ENCODE measurements around the gene EIF4E. TPM values are rescaled to one million over a fixed set of nuclear protein-coding genes. Genes with fewer than 3 reads are reported as not detected.

The EIF4E gene
- total and polyA plus RNA-seq, 7 donors: 37.1 to 94.7 (median 62.5) TPM

DNA sequence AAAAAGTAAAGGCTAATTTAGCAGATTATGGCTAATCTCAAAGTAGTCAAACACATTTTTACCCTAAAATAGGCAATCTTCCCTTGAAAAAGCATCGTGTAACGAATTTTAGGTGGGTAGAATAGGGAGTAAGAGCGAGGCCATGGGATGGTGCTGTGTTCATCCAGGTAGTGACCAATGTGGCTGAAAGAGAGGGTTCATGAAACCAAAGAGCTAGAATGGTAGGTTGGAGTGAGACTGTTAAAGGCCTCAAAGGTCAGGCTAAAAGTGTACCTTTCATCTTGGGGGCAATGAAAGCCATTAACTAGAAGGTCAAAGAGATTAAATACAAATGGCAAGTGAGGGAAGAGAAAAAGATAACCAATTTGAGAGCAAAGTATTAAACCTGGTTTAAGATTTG is 23.6 kb downstream of the EIF4E start:
- ATAC-seq (no peak), DNase-seq (no peak)
- peaks cover 38% of the 10 kb centered on the region for H3K4me1 ChIP-seq
- H3K4me3 ChIP-seq: no peak overlapping the region
- peaks cover 3 to 15% of the 10 kb centered on the region in 2 donors for H3K36me3 ChIP-seq (ENCODE audit: insufficient read depth in 1 of 2, low read depth in 1 of 2)
- H3K27me3 ChIP-seq (ENCODE audit: insufficient read depth in 3 of 3, low read length in 2 of 3): no peaks in the 10 kb centered on the region
- H3K27ac ChIP-seq: no peak overlapping the region
- no peaks in the 10 kb centered on the region for H3K9me3 ChIP-seq
- 95 to 100% (median 97%) methylated on average over 3 of the region's 3 CpGs for WGBS, 3 donors
- intact Hi-C loops (cut with DNase I): no loop called here
- no peak for TF ChIP-seq CTCF (IDR thresholded peaks at IDR 0.05)

- peaks cover 3 to 26% of the 10 kb centered on the region in 2 donors for H3K36me3 ChIP-seq (ENCODE audit: insufficient read depth in 1 of 2, low read depth in 1 of 2)
- H3K27me3 ChIP-seq (ENCODE audit: insufficient read depth in 3 of 3, low read length in 2 of 3): no peaks in the 10 kb centered on the region
- H3K27ac ChIP-seq: no peak overlapping the region
- intact Hi-C loops (cut with DNase I): no loop called here
- peaks cover 38% of the 10 kb centered on the region for H3K4me1 ChIP-seq
- 54 to 85% (median 70%) methylated on average over 5 of the region's 5 CpGs for WGBS, 3 donors
- no peak overlapping the region for H3K4me3 ChIP-seq
- DNase-seq: no peak
- no peaks in the 10 kb centered on the region for H3K9me3 ChIP-seq
- ATAC-seq: no peak
- TF ChIP-seq CTCF (IDR thresholded peaks at IDR 0.05): no peak
Observed at GRCh38 chr4:98903963-98904362, 25.0 kb downstream of the EIF4E start.

DNA sequence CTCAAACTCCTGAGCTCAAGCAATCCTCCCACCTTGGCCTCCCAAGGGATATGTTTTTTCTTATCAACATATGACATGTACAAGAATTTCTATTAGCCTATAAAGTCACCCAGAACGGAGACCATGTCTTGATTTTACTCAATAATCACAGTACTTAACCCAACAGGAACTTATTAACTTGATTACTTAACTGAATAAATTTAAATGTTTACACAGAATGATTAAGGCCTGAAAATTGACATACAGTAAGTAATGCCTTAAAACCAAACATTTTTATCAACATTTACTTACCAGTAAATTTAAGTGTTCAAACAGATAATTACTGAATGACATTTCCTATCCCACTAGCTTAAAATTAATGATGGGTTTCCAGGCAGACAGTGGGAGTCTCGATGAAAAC is 25.4 kb downstream of the EIF4E start:
- peaks cover 3 to 26% of the 10 kb centered on the region in 2 donors for H3K36me3 ChIP-seq (ENCODE audit: insufficient read depth in 1 of 2, low read depth in 1 of 2)
- ATAC-seq (no peak), DNase-seq (no peak)
- no peak overlapping the region for H3K4me3 ChIP-seq
- no peaks in the 10 kb centered on the region for H3K9me3 ChIP-seq
- intact Hi-C loops (cut with DNase I): no loop called here
- WGBS, 3 donors: 86 to 94% (median 91%) methylated on average over 2 of the region's 2 CpGs
- no peaks in the 10 kb centered on the region for H3K27me3 ChIP-seq (ENCODE audit: insufficient read depth in 3 of 3, low read length in 2 of 3)
- no peak overlapping the region for H3K27ac ChIP-seq
- peaks cover 38% of the 10 kb centered on the region for H3K4me1 ChIP-seq
- no peak for TF ChIP-seq CTCF (IDR thresholded peaks at IDR 0.05)

GRCh38 chr4:98899277-98899676 is 29.7 kb downstream of the EIF4E start:
- Histone ChIP-seq H3K9me3 (no peaks in the 10 kb centered on the region), H3K27ac (no peak overlapping the region), H3K4me3 (no peak overlapping the region), H3K4me1 (peaks cover 8% of the 10 kb centered on the region), H3K27me3 (ENCODE audit: insufficient read depth in 3 of 3, low read length in 2 of 3) (no peaks in the 10 kb centered on the region), H3K36me3 (ENCODE audit: insufficient read depth in 1 of 2, low read depth in 1 of 2) (peaks cover 3 to 45% of the 10 kb centered on the region in 2 donors)
- TF ChIP-seq CTCF (IDR thresholded peaks at IDR 0.05): no peak
- DNase-seq: no peak
- no peak for ATAC-seq
- WGBS, 3 donors: 95 to 100% (median 98%) methylated on average over 1 of the region's 1 CpG
- intact Hi-C loops (cut with DNase I): no loop called here

Measured in psoas muscle (tissue), 8 donors.